ENCODE measurements around the gene HAS3.

HAS3 gene

GRCh38 chr16:69157196-69157595 lies 51.7 kb downstream of the HAS3 start:
- DNase-seq: no peak

- no peak for DNase-seq
These were observed 54.7 kb downstream of the HAS3 start for GRCh38 chr16:69160192-69160591.

- no peak for DNase-seq
These were observed 60.1 kb downstream of the HAS3 start for GRCh38 chr16:69165584-69165983.

GRCh38 chr16:69166221-69166833 lies 60.9 kb downstream of the HAS3 start:
- DNase-seq: no peak

- DNase-seq: no peak
These were observed 61.8 kb downstream of the HAS3 start for GRCh38 chr16:69166946-69167930.
